IPS-NIHi7 (cell line): ENCODE results near the gene E2F2.

Experiments used
- DNase-seq: peaks from one replicate; pipeline ENCODE4 v3.0.0; 2012; ENCODE audit warnings: mixed read lengths; ENCODE audit errors: extremely low spot score

E2F2 gene

GRCh38 chr1:23562137-23562876, 31.3 kb upstream of the E2F2 start:
- DNase-seq: peak; percentile 88

- no peak for DNase-seq
Measured at GRCh38 chr1:23561813-23562100, 30.7 kb upstream of the E2F2 start.

- no peak for DNase-seq
Measured at GRCh38 chr1:23561076-23561812, 30.2 kb upstream of the E2F2 start.

GRCh38 chr1:23559985-23560741, 29.1 kb upstream of the E2F2 start:
- no peak for DNase-seq

- DNase-seq: peak; percentile 77
Measured at GRCh38 chr1:23559136-23559984, 28.3 kb upstream of the E2F2 start, which contains the start of gene ID3. Gene ID3, minus strand, starts transcription at chr1:23559501. Its CDS starts 75 bp downstream, at chr1:23559426.

- no peak for DNase-seq
Measured at GRCh38 chr1:23558872-23559135, 27.8 kb upstream of the E2F2 start.

- no peak for DNase-seq
Measured at GRCh38 chr1:23558140-23558871, 27.3 kb upstream of the E2F2 start.

GRCh38 chr1:23557471-23558124, 26.6 kb upstream of the E2F2 start:
- DNase-seq: no peak

- no peak for DNase-seq
Measured at GRCh38 chr1:23556635-23557470, 25.8 kb upstream of the E2F2 start.

GRCh38 chr1:23555986-23556634, 25.1 kb upstream of the E2F2 start:
- peak; percentile 49 for DNase-seq

GRCh38 chr1:23555270-23555985, 24.4 kb upstream of the E2F2 start:
- DNase-seq: no peak

- DNase-seq: peak; percentile 81
Measured at GRCh38 chr1:23554481-23555269, 23.6 kb upstream of the E2F2 start.

GRCh38 chr1:23554127-23554480, 23.1 kb upstream of the E2F2 start:
- no peak for DNase-seq

- DNase-seq: no peak
Measured at GRCh38 chr1:23553231-23554126, 22.4 kb upstream of the E2F2 start.

- no peak for DNase-seq
Measured at GRCh38 chr1:23551849-23552248, 20.8 kb upstream of the E2F2 start.

- no peak for DNase-seq
Measured at GRCh38 chr1:23548704-23549143, 17.7 kb upstream of the E2F2 start.
